ENCODE measurements around the gene USP20.

- TF ChIP-seq, protein P1, sequence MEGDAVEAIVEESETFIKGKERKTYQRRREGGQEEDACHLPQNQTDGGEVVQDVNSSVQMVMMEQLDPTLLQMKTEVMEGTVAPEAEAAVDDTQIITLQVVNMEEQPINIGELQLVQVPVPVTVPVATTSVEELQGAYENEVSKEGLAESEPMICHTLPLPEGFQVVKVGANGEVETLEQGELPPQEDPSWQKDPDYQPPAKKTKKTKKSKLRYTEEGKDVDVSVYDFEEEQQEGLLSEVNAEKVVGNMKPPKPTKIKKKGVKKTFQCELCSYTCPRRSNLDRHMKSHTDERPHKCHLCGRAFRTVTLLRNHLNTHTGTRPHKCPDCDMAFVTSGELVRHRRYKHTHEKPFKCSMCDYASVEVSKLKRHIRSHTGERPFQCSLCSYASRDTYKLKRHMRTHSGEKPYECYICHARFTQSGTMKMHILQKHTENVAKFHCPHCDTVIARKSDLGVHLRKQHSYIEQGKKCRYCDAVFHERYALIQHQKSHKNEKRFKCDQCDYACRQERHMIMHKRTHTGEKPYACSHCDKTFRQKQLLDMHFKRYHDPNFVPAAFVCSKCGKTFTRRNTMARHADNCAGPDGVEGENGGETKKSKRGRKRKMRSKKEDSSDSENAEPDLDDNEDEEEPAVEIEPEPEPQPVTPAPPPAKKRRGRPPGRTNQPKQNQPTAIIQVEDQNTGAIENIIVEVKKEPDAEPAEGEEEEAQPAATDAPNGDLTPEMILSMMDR (conservative IDR thresholded peaks at IDR 0.05), result no peak
- no peak for TF ChIP-seq ZFX (IDR thresholded peaks at IDR 0.05)
Measured at GRCh38 chr9:129899620-129900019, 64.4 kb downstream of the USP20 start.

Measured in C4-2B (cell line).